Measurements from ENCODE around the gene PDK2.
A peak's percentile ranks its signal among the peaks of the same experiment; 100 is the strongest.

Gene PDK2

DNA sequence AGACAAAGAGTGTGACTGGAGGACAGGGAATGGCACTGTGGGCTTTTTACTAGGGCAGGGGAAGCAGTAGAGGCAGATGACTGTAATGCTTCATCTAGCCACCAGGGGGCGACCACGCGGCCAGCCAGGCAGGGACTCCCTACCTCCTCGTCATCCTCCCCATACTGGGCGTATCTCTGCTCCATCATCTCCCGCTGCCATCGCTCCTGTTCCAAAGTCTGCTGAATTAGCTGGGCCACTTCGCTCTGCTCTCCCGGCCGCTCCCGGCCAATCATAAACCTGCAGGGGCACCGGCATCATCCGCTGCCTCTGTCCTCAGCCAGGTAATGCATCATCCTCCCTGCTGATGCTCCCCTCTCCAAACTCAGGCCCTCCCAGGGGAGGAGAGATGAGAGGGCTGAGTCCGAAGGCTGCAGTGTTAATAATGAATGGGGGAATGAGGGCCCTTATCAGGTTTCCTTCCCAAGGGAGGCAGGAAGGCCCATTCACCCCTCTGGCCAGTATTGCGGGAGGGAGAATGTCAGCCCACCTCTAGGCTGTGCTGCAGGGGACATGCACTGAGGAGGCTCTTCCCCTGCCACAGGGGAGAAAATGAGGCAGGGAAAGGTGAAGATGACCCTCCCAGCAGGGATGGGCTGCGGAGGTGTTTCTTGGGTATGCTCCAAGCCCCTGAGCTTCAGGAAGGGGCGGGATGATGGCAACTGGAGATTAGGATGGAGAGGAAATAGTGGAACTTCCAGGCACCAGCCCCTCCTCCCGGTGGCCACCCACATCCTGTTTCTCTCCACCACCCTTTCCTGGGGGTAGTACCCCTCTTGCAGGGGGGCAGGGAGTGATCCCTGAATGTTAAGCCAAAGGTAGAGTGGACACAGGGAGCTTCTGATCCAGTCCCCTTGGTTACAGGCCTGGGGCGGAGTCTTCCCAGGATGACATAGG, 45.1 kb downstream of the PDK2 start:
- DNase-seq: peak; percentile 92

DNA sequence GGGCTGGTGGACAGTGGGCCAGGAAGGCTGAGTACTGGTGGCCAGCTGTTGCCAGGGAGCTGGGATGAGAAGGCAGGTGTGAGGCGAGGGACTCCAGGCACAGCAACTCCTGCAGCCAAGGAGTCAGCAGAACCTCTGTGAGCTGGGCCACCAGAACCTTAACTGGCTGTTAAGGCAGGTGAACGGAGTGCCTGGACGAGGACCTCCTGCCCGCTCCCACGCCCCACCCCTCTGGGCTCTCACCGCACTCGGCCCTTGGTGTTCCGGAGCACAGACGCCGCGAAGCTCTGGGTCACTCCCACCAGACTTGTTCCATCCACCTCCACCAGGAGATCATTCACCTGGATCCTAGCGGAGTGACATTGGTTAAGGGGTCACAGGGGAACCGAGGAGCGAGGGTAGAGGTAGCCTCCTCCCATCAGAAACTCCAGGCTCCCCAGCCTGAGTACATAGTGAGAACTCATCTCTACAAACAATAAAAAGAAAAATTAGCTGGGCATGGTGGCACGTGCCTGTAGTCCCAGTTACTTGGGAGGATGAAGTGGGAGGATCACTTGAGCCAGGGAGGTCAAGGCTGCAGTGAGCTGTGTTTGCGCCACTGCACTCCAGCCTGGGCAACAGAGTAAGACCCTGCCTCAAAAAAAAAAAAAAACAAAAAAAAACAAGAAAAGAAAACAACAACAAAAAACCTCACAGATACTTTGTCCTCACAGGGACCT, 46.0 kb downstream of the PDK2 start:
- DNase-seq: no peak

DNA sequence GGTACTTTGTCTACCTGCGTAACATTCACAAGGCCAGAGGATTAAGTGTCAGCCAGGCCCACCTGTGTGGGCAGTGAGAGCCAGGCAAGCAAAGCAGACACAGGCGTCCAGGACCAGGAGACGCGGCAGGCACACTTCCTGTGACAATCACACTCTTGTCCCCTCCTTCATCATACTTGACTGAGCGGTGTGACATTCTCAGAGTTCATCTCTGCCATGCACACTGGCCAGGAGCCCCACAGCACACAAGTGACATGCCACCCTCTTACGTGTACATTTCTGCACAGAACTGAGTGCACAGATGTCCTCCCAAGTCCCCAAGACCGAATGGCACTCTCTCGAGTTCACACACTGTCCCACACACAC, 46.6 kb downstream of the PDK2 start:
- no peak for DNase-seq

DNA sequence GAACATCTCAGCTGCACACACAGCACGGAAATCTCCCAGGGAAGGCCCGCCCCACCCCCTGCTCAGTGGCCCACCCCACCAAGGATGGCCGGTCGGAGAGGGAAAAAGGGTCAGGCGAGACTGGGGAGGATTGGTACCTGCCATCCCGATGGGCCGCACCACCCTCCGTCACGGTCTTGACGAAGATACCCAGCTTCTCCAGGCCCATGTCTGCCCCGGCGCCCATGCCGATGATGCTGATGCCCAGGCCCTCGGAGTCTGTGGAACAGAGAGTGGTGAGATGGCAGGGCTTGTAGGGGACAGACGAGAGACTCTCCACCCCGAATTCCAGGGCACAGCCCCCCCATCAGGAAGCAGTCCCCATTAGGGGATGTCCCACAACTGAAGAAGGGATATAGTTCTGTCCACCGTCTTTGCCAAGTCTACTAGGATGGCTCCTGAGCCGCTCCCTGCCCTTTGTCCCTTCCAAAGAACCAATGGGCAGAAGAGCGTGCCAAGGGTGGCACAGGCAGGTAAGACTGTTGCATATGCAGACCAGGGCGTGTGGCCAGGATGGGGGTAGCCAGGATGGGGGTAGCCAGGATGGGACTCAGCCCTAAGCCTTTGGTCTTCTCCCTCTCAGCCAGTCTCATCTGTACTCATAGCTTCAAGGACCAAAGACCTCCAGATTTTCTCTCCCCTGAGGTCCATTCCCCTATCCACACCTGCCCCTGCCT, 48.5 kb downstream of the PDK2 start:
- no peak for DNase-seq

DNA sequence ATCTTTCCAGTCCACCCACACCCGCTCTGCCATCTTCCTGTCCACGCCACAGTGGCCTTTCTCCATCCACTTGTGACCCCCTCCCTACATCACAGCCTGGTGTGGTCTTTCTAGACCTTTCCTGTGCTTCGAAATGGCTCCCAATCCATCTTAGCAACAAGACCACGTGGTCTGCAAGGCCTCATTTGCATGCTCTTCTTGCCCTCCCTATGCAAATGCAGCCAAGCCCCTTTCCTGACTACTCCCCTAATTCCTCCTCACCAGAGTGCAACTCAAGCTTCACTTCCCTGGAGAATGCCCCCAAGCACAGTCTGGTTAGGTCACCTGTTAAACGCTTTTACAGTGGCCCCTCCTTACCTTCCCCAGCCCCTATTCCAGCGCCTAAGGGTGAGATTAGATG, 49.2 kb downstream of the PDK2 start:
- DNase-seq: no peak

DNA sequence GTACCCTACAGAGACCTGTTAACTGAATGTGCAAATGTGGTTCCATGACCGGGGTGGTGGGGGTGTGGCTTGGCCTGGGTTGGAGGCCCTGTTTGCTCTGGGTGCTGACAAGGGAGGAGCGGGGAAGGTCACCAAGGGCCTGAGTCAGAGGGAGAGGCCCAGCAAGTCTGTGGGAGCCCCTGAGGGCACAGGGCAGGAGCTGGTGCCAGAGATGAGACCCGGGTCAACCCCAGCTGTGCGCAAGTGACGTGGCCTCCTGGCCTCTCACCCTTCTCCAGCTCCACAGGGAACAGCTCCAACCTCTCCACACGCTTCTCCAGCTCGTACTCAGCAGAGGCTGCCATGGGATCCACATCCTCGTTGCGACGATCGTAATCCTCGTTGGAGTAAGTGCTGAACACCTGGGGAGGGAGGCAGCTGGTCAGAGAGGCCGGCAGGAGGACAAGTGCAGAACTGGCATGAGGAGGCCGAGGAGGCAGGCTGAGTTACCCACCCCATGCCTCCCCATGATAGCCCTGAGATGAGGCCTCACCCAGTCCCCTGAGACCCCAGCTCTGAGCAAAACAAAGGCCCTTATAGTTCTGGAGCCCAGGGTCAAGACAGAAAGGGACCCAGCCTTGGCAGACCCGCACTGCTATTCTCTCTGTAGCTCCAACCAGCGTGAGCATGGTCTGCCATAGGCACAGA, 49.8 kb downstream of the PDK2 start:
- DNase-seq: no peak

DNA sequence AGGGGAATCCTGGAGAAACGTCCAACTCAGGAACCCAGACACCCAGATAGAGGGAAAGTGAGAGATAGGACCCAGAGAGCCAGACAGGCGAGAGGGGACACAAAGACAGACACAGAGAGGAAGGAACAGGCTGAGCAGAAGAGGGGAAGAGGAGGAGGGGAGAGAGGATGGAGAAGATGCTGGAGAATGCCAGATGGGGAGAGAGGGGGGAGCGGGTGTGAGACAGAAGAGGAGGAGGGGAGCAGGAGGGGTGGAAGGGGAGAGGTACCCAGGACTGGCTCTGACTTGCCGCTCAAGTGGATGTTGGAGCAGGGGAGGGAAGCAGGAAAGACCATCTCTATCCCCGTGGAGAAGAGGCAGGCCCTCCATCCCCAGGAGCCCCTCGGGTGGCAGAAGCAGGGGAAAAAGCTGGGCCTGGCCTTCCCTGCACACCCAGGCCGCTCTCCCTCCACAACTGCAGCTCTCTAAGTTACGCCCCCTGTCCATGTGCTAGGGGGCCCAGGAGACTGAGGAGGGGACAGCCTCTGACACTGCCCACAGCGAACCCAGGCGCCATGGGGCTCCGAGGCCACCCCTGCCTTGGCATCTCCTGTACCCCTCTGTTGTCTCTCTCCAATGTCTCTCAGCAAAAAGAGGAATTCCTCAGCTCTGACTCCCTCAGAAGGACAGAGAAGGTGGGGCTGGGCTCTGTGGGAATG, 50.5 kb downstream of the PDK2 start:
- no peak for DNase-seq

DNA sequence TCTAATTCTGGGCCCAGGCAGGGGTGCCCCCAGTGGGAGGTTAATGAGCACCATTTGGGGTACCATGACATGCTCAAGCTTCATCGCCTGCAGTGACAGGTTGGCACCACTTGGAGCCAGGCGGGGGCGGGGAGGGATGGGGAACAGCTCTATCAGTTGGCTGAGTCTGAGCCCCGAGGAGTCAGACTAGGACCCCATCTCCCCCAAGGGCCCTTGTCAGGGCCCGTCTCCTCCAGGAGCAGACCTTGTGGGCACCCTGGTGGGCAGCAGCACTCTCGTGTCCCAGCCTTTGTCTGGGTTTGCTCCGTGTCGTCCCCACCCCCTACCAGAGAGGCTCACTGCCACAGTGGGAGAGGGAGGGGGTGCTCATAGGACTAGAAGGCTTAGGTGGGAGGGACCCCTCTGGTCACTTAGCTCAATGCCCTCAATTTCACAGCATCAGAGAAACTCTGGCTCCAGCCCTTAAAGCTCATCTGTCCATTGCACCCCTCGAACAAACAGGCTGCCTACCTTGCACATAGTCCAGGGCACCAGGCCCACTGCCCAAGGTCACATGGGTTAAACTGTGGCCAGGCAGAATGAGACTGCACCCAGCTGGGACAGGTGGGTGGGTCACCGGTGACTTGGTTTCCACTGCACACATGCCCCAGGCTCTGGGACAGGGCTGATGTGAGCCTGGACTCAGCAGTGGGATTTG, 51.2 kb downstream of the PDK2 start:
- DNase-seq: no peak

DNA sequence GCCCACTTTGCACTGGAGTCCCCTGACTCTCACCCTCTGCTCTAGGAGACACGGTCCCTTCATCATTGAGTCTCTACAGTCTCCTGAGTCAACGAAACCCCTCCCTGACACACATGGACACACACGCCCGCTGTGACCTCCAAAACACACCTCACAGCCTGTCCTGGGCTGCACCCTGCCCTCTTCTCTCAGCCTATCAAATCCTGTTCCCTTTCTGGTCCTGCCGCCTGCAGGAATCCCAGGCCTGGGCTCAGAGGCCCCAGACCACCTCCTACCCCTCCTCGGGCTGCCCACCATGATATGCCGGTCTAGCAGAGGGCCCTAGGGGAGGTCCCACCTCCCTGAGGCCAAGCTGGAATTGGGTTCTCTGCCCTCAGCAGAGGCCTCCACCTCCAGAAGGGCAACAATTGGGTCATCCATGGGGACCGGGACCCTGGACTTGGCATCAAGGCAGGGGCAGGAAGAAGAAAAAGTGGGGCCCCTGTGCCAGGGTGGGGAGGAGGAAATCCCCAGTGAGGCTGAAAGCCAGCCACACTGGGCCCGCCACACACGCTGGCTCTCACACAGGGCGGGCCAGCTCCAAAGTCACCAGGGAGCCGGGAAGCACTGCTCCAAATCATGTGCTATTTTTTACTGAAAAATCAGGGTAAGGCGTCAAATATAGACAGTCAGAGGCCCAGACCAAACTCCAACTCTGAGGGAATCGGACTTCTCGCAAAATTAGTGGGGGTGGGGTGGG, 51.9 kb downstream of the PDK2 start:
- DNase-seq: no peak

DNA sequence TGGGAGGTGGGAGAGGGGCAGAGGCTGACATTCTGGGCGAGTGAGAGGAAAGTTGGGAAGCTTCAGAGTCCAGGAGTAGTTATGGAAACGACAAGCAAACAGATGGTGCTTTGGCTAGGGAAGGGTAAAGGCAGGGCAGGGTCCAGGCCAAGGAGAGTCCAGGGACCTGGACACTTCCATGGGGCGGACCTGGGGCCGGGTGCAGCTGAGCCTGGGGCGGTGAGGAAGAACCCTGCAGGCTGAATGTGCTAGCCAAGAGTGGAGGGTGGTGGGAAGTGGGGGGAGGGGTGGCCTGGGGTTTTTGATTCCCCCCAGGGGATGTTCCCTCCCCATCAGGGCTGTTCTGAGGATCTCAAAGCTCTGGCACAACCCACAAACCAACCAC, 52.7 kb downstream of the PDK2 start:
- DNase-seq: no peak

DNA sequence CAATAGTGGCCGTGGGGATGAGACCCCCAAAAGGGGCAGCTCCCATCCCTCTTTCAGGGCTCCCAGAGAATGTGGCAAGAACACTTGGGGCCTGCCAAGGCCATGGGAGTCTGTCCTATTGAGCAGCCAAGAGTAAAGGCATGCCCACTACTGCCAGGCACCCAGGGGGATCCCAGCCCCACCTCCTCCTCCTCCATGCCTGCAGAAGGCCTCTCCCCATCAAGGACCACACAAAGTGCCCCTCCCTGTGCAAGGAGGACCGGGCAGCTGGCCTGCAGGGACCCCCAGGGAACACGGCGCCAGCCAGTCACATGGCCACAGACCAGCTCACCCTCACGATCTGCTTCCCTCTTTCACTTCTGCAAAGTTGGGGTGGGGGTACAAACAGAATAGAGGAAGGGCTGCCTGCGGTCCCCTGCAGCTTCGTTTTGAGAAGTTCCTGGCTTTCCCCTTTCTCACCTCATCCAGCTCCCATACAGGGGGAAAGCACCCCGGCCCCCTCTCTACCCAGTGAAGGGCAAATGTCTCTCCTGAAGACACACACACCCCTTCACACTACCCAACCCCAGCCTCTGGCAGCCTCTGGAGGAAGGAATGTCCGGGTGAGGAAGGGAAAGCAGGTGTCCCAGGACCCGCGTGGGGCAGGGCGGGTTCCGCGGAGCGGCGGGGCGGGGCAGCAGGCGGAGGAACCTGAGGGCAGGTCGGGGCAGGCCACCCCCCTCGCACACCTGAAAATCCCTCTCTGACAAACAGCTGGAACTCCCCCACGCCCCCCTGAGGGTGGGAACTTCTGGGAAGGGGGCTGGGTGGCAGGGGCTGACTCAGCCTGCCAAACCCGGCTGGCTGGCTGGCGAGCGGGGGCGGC, 53.3 kb downstream of the PDK2 start:
- DNase-seq: peak; percentile 86

DNA sequence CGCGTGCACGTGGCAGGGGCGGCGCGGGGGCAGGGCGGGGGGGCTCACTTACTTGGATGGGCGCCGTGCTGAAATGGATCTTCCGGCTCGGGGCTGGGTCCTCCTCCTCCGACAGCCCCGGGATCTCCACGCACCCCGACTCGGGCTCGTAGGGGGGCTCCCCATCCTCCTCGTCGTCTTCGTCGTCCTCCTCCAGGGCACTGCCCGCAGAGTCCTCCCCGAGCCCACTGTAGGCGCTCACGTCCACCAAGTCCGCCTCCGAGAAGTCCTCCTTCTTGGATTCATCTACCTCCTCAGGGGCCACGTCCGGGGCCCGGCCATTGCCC, 53.9 kb downstream of the PDK2 start:
- DNase-seq: no peak

DNA sequence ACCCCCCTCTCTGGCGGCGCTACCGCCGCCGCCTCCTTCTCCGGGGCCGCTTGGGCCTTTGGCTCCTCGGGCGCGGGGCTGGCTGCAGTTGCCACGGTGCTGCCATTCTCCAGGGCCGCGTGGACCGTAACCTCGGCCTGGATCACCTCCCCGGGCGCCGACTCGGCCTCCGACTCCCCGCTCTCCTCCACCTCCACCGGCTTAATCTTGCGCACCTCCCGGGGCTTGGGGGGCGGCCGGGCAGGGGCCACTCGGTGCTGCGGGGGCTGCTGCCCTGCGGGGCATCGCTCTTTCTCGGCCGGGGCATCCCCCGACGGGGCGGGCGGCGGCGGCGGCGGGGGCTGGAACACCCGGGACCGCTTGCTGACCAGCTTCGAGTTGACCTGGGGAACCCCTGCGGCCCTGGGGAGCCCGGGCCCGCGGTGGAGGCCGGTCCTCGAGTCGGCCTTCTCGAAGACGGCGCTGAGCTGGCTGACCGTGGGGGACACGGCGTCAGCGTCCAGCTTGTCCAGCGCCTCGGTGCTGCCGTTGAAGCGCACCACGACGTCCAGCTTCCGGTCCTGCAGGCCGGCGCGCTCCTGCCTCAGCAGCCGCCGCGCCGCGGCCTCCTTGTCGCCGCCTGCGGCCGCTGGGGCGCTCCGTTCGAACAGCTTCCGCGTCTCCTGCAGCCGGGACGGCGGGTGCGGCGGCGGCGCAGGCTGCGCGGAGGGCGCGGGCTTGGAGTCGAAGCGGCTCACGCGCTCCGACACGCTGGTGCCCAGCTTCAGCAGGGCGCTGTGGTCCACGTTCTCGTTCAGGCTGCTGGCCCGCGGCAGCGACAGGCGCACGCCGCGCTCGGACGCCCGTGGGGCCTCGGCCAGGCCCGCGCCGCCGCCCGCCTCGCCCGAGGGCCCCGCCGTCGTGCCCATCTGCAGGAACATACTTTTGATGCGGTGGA, 54.5 kb downstream of the PDK2 start:
- no peak for DNase-seq

DNA sequence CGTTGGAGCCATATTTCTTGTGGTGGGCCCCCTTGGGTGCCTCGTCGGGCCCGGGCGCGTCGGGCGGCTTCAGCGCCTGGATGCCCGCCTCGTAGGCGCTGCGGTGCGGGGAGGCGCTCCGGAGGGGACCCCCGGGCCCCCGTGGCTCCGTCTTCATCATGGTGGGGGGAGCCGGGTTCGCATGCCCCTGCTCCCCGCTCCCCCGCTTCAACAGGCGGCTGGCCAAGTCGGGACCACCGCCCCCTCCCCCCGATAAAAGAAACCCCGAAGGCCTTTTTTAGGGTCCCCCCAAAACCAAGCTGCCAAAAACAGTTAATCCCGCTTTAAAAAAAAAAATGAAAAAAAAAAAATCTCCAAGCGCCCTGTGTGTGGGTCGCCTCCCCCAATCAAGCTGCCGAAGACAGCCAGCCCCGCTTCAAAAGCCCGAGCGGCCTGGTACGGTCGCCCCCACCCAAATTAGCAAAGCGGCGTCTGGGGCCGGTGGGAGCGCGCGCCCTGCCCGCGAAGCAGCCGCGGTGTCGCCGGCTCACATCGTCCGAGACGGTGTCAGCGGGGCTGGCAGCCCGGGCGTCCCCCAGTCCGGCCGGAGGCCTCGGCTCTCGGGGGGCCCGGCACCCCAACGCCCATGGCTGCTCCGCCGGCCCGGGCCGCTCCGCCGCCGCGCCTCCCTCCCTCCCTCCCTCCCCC, 55.3 kb downstream of the PDK2 start, which contains the start of gene PPP1R9B:
Gene PPP1R9B (minus strand): TSS at position 324 of the 687 bp plus-strand sequence. CDS start 164 bp downstream, at position 160.
- no peak for DNase-seq

DNA sequence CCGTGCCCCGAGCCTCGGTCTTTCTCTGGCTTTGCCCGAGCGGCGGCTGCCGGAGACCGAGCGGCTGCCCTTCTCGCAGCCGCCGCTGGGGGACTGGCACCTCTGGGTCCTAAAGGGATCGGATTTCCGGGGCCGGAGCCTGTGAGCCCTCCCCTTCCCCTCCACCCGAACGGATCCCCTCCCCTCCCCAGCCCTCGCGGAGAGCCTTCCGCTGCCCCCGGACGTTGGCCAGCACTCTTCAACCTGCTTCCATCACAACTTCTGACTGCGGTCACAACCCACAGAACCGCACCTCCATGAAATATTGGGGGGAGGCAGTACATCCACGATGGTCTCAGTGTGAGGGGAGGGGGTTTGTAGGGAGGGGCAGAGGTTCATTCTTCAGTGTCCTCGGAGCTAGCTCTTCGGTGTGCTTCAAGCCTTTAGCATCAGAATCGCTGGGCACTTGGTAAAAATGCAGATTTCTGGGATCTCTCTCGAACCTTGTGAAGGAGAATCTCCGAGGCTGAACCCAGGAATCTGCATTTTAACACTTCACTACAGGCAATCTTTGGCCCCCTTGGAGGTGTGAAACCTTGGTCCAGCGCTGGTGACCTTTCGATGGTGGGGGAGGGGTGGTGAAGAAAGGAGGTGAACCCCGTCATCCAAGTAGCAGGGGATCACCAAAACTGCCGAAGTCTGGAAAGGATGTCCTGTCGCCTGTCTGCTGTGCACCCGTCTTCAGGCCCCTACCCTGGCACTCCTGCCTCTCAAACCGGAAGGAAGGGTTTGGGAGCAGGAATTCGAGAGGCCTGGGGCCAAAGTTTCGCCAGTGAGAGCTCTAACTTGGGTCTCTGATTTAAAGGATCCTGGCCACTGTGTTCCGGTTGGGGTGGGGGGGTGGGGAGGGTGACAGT, 56.1 kb downstream of the PDK2 start:
- peak; percentile 91 for DNase-seq

DNA sequence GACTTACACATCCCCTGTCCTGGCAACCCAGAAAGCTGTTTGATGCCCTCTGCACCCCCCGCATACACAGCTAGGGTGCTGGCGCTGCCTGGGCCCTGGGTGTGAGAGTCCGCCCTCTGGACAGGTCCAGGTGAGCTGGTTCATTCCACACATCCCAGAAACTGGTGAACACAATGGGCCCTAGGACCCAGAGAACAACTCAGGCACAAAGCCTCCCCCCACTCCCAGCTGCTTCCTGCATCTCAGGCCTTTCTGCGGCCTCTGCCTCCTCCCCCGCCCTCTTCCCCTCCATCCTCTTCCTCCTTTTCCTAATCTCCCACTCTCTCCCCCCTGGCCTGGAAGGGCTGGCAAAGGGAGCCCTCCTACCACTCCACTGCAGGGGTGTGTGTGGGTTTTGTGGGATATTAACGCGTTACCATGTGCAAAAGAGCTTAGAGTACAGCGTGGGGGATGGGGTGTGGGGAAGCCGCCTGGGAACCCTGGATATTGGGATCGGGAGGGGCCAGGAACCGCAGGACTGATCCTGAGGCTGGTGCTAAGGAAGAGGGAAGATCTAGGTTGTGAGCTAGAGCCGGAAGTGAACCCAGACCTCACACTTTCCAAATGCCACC, 56.9 kb downstream of the PDK2 start:
- no peak for DNase-seq

DNA sequence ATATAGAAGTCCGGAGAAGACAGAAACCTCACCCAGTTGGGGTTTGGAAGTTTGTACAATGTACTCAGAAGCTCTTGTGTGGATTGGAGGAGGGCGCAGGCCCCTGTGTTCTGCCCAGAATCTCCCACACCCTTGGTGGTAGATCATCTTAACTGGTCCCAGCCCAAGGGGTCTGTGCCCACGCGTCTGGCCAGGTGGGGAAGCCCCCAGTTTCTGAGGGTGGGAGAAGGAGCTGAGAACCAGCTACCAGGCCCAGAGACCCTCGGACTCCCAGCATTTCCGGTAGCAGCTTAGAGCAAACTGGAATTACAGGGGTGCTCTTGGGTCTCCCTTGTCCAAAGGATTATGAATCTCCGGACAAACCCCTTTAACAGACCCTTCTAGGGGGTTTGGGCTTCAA, 57.6 kb downstream of the PDK2 start:
- no peak for DNase-seq

All from activated CD8-positive, alpha-beta memory T cell treated with anti-CD3 and anti-CD28 coated beads, Interleukin-2, amount 50 U/mL, for 48 hours (primary cell).